Breast epithelium (tissue), 3 donors: Measurements from ENCODE around the gene TCF7.

Experiments
- CTCF ChIP-seq, 3 donors: fragments of 450-650 bp; IDR thresholded peaks; one replicate each; pipeline ENCODE4 v1.5.1; 2016 to 2017; ENCODE audit warnings: antibody characterized with exemption in 3 of 3, mild to moderate bottlenecking in 3 of 3, moderate library complexity in 3 of 3
- POLR2AphosphoS5 ChIP-seq, 3 donors: sonication (generic); formaldehyde crosslinking; IDR thresholded peaks; one replicate each; pipeline ENCODE4 v1.6.1; 2017; ENCODE audit warnings: antibody characterized with exemption in 3 of 3

- TF ChIP-seq CTCF (IDR thresholded peaks at IDR 0.05) (no peak), POLR2AphosphoS5 (IDR thresholded peaks at IDR 0.05) (no peak)
Measured at GRCh38 chr5:134125039-134126015, 10.8 kb downstream of the TCF7 start.
